ENCODE data around the gene MED10.

Gene MED10

DNA sequence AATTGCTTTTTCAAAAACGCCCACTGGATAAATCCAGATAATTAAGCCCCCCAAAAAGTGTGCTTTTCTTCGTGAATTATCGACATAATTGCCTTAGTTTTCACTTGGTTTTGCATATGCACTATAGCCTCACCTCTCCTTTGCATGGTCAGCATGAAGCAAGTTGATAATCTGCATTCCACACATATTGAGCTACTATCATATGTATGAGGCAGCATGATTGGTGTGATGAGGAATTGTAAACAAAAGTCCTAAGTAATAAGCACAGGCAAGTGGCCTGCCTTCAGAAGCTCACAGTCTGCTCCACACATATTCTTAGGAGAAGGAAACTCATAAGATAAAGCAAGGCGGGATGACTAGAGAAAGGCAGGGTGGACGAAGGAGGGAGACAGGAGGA lies 33.8 kb downstream of the MED10 start:
- FAIRE-seq (no peak), DNase-seq (ENCODE audit: insufficient read length, low spot score) (no peak)
- no peak for TF ChIP-seq POLR2A (IDR thresholded peaks at IDR 0.05; ENCODE audit: low read depth, low read length)
- TF ChIP-seq PAX5 (IDR thresholded peaks at IDR 0.05; ENCODE audit: insufficient read depth, low read length, severe bottlenecking) = no peak

DNA sequence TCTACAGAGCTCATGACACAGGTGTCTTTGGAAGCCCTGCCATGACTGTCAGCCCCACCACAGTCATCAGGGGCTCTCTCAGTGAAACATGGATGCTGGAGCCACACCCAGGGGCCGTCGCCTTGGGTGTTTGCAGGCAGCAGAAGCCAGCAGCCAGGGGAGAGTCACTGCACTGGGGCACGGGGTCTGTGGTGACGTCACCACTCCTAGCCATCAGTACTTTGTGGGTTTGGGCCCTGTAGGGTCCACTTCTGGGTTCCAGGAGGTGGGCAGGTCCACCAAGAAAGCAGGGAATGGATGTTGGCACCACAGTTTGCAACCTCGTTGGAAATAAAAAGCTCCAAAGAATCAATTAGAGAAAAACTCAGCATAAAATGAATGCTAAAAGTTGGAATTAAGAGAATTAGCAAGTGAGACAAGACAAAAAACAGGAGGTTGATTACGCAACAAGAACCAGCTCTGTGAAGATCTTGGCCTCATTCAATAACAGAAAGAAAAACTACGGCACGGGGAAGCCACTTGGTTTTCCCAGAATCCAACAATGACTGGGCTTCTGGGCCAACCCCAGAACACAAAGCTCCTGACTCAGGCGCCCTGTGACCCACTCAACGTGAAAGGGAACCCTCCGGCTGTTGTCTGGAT lies 34.3 kb downstream of the MED10 start:
- FAIRE-seq (no peak), DNase-seq (ENCODE audit: insufficient read length, low spot score) (no peak)
- TF ChIP-seq SPI1 (IDR thresholded peaks at IDR 0.05; ENCODE audit: low read depth, low read length) (no peak), TAF1 (IDR thresholded peaks at IDR 0.05; ENCODE audit: low read depth, low read length) (no peak), POLR2A (IDR thresholded peaks at IDR 0.05; ENCODE audit: low read depth, low read length) (no peak), POLR2AphosphoS5 (IDR thresholded peaks at IDR 0.05; ENCODE audit: low read depth, low read length) (no peak)

DNA sequence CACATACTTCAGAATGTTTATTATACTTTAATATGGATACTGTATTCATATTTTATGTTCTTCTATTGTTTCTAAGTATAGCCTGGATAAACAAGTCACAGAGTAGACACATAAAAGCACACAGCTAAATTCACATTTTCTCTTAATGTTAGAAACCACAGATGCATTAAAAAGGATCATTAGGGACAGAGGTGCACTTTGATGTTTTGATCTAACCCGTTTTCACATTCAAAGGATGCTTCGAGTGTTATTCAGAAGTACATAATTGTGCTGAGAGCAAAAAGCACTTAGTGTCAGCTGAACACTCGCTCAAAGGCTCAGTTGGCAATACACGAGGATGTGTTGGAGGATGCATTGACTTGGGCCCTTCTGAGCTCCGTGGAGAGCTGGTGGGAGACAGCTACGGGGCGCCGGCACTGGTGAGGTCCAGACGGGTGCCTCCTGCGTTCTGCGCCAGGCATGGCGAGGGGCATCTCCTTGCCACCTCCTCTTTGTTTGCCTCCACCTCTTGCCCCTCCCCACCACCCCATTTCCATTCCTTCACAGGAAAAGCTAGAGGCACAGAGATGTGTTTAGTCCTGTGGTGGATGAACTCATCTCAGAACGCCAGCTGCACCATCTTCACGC lies 35.5 kb downstream of the MED10 start:
- TF ChIP-seq TAF1 (IDR thresholded peaks at IDR 0.05; ENCODE audit: low read depth, low read length) (no peak), POU2F2 (IDR thresholded peaks at IDR 0.05; ENCODE audit: low read depth, low read length) (no peak), PAX5 (IDR thresholded peaks at IDR 0.05; ENCODE audit: insufficient read depth, low read length, severe bottlenecking) (no peak), POLR2AphosphoS5 (IDR thresholded peaks at IDR 0.05; ENCODE audit: low read depth, low read length) (no peak), SPI1 (IDR thresholded peaks at IDR 0.05; ENCODE audit: low read depth, low read length) (no peak), POLR2A (IDR thresholded peaks at IDR 0.05; ENCODE audit: low read depth, low read length) (no peak)
- FAIRE-seq (no peak), DNase-seq (ENCODE audit: insufficient read length, low spot score) (no peak)

DNA sequence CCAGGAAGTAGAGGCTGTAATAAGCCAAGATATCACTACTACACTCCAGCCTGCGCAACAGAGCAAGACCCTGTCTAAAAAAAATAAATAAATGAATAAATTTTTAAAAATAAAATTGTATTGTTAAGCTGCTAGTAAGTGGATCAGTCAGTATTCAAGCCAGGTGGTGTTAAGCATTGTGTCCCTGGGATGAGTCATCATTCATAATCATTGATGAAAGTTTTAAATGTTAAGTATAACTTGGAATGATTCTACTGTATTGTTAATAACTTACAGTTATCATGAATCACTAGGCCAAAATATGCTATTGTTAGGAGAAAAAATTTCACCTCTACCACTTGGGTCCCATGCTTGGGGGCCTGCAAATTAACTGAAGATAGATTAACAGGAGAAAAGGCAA lies 38.2 kb downstream of the MED10 start:
- DNase-seq (ENCODE audit: insufficient read length, low spot score) (no peak), FAIRE-seq (no peak)
- TF ChIP-seq POU2F2 (IDR thresholded peaks at IDR 0.05; ENCODE audit: low read depth, low read length) = no peak
- TF ChIP-seq POLR2A (IDR thresholded peaks at IDR 0.05; ENCODE audit: low read depth, low read length) = no peak
- TF ChIP-seq POLR2AphosphoS5 (IDR thresholded peaks at IDR 0.05; ENCODE audit: low read depth, low read length) = no peak
- no peak for TF ChIP-seq PAX5 (IDR thresholded peaks at IDR 0.05; ENCODE audit: insufficient read depth, low read length, severe bottlenecking)
- TF ChIP-seq SPI1 (IDR thresholded peaks at IDR 0.05; ENCODE audit: low read depth, low read length) = no peak
- no peak for TF ChIP-seq TAF1 (IDR thresholded peaks at IDR 0.05; ENCODE audit: low read depth, low read length)

DNA sequence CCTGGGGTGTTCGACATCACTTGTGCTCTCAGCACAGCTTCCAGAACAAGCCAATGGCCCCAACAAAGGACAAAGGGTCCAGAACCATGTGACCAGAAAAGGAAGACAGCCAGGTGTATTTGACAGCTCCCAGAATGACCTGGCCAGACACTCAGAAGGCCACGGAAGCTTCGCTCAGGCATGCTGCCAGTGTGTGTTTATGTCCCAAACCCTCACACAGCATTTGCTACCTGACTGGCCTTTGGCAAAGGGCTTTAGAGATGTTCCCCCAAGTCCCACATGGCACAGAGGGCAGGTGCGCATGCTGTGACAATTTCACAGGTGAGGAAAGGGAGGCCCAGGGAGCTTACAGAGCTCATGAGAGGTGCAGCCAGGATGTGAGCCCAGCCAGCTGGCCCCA lies 39.5 kb downstream of the MED10 start:
- FAIRE-seq (no peak), DNase-seq (ENCODE audit: insufficient read length, low spot score) (no peak)
- TF ChIP-seq POLR2AphosphoS5 (IDR thresholded peaks at IDR 0.05; ENCODE audit: low read depth, low read length) = no peak
- TF ChIP-seq PAX5 (IDR thresholded peaks at IDR 0.05; ENCODE audit: insufficient read depth, low read length, severe bottlenecking) = no peak
- no peak for TF ChIP-seq SPI1 (IDR thresholded peaks at IDR 0.05; ENCODE audit: low read depth, low read length)
- no peak for TF ChIP-seq POLR2A (IDR thresholded peaks at IDR 0.05; ENCODE audit: low read depth, low read length)
- TF ChIP-seq TAF1 (IDR thresholded peaks at IDR 0.05; ENCODE audit: low read depth, low read length) = no peak
- no peak for TF ChIP-seq POU2F2 (IDR thresholded peaks at IDR 0.05; ENCODE audit: low read depth, low read length)

DNA sequence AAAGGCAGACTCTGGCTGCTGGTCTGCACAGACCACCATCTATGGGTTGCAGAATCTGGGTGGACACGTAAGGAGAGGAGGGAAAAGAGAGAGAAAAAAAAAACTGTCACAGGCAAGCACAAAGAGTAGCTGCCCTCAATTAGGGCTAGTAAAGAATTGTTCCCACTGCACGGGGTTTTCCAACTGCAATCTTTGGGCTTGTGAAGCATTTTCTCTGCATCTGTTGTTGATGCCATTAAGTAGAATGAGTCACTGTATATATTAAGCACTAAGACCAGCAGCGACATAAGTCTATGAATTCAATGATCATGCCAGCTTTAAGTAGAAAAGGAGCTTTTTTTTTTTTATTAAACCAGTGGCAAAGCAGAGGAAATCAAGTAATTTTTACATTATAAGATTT lies 40.2 kb downstream of the MED10 start:
- TF ChIP-seq TAF1 (IDR thresholded peaks at IDR 0.05; ENCODE audit: low read depth, low read length) (no peak), POLR2AphosphoS5 (IDR thresholded peaks at IDR 0.05; ENCODE audit: low read depth, low read length) (no peak), SPI1 (IDR thresholded peaks at IDR 0.05; ENCODE audit: low read depth, low read length) (no peak), PAX5 (IDR thresholded peaks at IDR 0.05; ENCODE audit: insufficient read depth, low read length, severe bottlenecking) (no peak), POLR2A (IDR thresholded peaks at IDR 0.05; ENCODE audit: low read depth, low read length) (no peak), POU2F2 (IDR thresholded peaks at IDR 0.05; ENCODE audit: low read depth, low read length) (no peak)
- DNase-seq (ENCODE audit: insufficient read length, low spot score) (no peak), FAIRE-seq (no peak)

DNA sequence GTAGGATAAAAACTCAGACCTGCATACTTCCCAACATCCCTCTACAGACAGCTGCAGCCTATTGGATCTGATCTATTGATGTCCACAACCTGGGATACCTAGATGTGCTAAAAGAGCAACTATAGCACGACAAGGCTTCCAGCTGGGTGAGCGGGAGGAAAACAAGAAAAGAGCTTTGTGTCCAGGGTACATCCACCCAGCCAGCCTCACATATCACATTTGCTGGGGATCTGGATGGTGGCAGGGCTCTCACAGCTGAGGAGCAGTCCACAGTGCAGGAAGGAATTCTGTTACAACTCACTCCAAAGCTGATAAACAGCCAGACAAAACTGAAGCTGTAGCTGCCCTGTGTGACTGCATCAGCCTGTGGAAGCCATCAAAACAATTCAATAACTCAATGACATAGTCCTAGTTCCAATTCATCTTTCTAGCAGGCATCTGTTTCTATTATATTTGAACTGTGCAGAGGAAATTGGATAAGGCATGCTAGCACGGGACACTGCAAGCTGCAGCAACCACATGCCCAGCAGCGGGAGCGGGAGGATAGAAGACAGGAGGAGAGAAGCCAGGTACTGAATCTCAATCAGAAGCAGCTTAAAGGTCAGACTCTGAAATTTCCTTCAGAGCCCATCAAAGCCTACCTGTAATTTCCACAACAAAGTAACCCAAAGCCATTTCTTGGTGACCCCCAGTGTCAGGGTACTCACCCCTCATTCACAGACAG lies 45.0 kb downstream of the MED10 start:
- DNase-seq (ENCODE audit: insufficient read length, low spot score) (no peak), FAIRE-seq (no peak)
- no peak for TF ChIP-seq POLR2A (IDR thresholded peaks at IDR 0.05; ENCODE audit: low read depth, low read length)
- TF ChIP-seq SPI1 (IDR thresholded peaks at IDR 0.05; ENCODE audit: low read depth, low read length) = no peak
- TF ChIP-seq POU2F2 (IDR thresholded peaks at IDR 0.05; ENCODE audit: low read depth, low read length) = no peak
- TF ChIP-seq TAF1 (IDR thresholded peaks at IDR 0.05; ENCODE audit: low read depth, low read length) = no peak
- no peak for TF ChIP-seq POLR2AphosphoS5 (IDR thresholded peaks at IDR 0.05; ENCODE audit: low read depth, low read length)
- TF ChIP-seq PAX5 (IDR thresholded peaks at IDR 0.05; ENCODE audit: insufficient read depth, low read length, severe bottlenecking) = no peak

DNA sequence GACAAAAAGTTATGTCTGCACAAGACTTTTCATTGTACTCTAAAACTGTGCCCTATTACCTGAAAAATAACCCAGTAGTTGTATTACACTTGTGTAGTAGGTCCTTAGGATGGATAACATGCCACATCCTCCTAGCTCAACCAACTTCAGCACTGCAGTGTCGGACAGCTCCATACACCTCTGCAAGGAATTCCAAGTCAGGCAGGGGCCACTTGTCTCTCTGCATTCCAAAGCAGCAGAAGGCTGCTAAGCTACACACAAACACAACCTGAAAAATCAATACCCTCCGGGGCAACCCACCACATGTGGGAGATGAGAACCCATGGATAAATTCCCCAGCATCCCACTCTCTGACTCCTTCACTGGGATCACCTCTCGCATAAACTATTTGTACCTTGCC lies 50.2 kb downstream of the MED10 start:
- TF ChIP-seq POU2F2 (IDR thresholded peaks at IDR 0.05; ENCODE audit: low read depth, low read length) = no peak
- TF ChIP-seq PAX5 (IDR thresholded peaks at IDR 0.05; ENCODE audit: insufficient read depth, low read length, severe bottlenecking) = no peak
- DNase-seq (ENCODE audit: insufficient read length, low spot score) (no peak), FAIRE-seq (no peak)

DNA sequence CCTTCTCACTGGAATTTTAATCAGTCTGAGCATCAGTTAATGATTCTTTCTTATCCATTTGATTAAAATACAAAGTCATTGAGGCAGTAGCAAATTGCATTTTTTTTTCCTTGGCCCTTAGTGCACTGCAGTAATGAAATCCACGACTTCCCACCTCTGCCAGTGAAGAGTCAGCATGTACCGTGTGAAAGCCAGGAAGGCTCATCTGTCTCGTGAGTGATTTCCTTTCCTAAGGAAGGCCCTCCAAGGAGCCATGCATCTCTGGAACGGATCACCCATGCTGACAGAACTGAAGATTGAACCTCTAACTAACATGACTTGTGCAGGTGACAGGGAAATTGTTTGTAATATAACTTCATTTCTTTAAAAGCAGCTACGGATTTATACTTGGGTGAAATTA lies 51.6 kb downstream of the MED10 start:
- FAIRE-seq (no peak), DNase-seq (ENCODE audit: insufficient read length, low spot score) (no peak)
- TF ChIP-seq POLR2AphosphoS5 (IDR thresholded peaks at IDR 0.05; ENCODE audit: low read depth, low read length) (no peak), PAX5 (IDR thresholded peaks at IDR 0.05; ENCODE audit: insufficient read depth, low read length, severe bottlenecking) (no peak), POLR2A (IDR thresholded peaks at IDR 0.05; ENCODE audit: low read depth, low read length) (no peak), TAF1 (IDR thresholded peaks at IDR 0.05; ENCODE audit: low read depth, low read length) (no peak), POU2F2 (IDR thresholded peaks at IDR 0.05; ENCODE audit: low read depth, low read length) (no peak), SPI1 (IDR thresholded peaks at IDR 0.05; ENCODE audit: low read depth, low read length) (no peak)
